GF-D8 (cell line): Measurements from ENCODE around the gene CFAP251.
"Not testable (repeated sequence)": the region's sequence is repeated elsewhere in the genome, so short reads cannot be mapped to it uniquely, and the experiment has no call there.

Experiments used
- DNase-seq: peaks from one replicate; lab custom pipeline; 2025; lab: John Stamatoyannopoulos, UW

Gene CFAP251

GRCh38 chr12:122029620-122030423 is 111.4 kb downstream of the CFAP251 start:
- DNase-seq, result no peak

GRCh38 chr12:122030424-122031035 is 112.1 kb downstream of the CFAP251 start:
- DNase-seq, result no peak

DNA sequence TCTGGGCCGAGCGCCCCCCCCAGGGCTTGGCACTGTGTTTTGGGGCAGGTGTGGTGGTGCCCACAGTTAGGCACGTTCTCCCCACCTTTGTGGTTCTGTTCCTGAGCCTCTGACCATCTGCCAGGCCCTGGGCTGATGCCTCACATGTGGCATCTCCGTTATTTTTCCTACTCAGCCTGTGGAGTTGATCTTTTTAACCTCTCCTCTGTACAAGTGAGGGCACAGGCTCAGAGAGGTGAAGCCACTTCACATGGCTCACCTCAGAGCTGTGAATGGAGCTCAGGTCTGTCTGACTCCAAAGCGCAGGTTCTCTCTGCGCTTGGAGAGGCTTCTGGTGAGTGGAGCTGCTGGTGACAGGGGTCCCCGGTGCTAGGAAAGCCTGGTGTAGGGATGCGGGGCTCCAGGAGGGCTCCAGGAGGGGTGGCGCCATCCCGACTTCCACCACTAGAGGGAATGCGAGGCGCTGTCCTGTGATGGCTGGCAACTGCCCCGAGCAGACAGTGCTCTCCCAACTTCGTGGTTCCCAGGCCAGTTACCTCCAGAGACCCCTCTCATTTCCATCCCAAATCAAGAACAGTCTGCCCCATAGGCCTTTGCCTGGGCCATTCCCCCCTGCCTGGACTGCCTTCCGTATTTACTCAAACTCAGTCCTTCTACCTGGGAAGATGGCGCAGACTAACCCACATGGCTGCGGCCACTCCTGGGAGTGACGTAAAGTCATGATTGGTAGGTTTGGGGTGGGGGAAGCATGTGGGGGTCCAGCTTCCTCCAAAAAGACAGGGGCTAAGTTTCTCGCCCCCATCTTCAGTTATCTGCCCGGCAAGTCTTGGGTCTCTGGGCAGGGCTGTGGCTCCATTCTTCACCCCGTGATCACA is 113.2 kb downstream of the CFAP251 start:
- DNase-seq, result no peak

DNA sequence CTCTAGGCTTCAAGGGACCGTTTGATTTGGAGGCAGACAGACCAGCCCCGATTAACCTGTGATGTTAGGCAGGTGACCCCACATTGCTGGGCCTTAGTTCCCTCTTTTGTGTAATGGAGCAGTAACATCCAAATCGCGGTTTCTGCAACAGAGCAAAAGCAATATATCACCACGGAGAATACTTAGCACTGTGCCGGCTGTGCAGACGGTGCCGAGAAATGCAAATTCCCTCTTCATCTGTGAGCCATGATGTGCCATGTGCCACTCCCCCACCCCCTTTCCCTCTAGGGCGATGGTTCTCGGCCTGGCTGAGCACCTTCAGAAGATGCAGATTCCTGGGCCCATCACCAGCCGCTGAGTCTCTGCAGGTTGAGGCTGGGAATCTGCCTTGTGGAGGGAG is 114.2 kb downstream of the CFAP251 start:
- no peak for DNase-seq

DNA sequence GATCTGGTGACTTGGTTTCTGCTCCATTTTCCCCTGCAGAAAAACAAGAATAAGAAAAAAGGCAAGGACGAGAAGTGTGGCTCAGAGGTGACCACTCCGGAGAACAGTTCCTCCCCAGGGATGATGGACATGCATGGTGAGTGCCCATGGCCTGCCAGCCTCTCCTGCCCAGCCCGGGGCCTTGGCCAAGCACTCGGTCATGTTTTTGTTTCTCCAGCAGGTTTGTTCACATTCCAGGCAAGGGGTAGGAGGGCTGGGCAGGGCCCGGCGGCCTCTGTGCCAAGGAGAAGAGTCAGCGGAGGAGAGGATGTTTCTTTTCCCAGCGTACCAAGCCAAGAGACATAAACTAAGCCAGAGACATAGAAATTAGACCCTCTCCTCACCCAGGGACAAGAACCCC is 116.9 kb downstream of the CFAP251 start:
- DNase-seq, result no peak

- DNase-seq, result no peak
These were observed 117.8 kb downstream of the CFAP251 start for GRCh38 chr12:122036153-122036552.

DNA sequence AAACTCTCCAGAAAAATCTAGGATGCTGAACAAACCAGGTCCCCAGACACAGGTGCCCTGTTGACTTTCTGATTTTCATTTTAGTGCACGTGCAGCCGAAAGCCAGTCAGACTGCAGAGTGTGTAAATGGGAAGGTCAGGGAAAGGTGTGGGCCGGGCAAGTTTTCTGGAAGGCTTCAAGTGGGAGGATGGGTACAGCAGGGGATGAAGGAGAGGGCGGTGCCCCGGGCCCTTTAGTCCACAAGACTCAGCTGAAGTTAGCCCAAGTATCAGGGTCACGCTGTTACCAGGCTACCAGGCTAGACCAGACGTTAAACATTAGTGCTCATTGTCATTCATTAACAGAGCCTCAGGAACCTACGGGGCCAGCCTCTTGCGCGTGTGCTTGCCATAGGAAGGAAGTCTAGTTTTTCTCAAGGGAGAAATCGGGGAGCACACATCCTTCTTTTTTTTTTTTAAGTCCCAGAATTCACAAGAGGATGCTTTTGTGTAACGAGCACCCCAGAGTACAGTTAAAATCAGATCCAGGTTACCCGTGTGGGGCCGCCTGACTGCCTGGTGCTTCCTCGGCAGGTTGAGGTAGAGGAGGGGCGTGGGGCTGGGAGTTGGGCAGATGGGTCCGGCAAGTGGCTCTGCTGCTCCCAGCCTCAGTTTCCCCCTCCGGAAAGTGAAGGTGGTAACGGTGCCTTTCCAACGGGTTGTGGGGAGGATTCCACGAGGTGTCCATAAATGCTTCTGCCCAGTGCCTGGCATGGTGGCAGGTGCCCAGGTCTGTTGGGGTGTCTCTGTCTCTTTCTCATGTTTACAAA is 122.4 kb downstream of the CFAP251 start:
- no peak for DNase-seq

DNA sequence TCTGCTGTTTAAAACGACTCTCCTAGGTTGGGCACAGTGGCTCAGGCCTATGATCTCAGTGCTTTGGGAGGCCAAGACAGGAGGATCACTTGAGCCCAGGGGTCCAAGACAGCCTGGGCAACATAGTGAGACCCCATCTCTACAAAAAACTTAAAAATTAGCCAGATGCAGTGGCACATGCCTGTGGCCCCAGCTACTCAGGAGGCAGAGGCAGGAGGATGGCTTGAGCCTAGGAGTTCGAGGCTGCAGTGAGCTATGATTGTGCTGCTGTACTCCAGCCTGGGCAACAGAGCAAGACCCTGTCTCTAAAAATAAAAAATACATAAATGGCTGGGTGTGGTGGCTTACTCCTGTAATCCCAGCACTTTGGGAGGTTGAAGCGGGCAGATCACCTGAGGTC is 123.1 kb downstream of the CFAP251 start:
- DNase-seq, result not testable (repeated sequence)

GRCh38 chr12:122042910-122043309 is 124.5 kb downstream of the CFAP251 start:
- DNase-seq, result no peak

DNA sequence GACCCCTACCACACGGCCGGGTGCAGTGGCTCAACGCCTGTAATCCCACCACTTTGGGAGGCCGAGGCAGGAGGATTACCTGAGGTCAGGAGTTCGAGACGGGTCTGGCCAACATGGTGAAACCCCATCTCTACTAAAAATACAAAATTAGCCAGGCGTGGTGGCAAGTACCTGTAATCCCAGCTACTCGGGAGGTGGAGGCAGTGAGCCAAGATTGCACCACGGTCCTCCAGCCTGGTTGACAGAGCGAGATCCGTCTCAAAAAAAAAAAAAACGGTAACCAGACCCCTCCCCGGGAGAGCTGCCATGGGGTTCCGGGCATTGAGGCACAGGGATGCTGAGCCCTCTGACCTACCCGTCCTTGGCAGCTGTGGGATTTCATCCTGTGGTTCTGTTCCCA is 125.1 kb downstream of the CFAP251 start:
- DNase-seq, result no peak

DNA sequence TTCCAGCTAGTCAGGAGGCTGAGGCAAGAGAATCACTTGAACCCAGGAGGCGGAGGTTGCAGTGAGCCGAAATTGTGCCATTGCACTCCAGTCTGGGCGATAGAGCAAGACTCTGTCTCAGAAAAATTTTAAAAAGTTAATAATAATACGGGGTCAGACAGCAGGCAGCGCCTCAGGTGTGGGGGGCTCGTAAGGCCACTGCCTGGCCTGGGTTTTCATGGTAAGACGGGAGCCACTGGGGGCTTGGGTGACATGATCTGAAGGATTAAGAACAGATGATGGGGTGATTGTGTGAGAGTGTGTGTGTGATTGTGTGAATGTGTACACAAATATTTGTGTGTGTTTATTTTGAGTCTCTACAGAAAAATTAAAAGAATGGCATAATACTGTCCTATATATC is 126.9 kb downstream of the CFAP251 start:
- no peak for DNase-seq

- no peak for DNase-seq
These were observed 127.8 kb downstream of the CFAP251 start for GRCh38 chr12:122046145-122046544.

DNA sequence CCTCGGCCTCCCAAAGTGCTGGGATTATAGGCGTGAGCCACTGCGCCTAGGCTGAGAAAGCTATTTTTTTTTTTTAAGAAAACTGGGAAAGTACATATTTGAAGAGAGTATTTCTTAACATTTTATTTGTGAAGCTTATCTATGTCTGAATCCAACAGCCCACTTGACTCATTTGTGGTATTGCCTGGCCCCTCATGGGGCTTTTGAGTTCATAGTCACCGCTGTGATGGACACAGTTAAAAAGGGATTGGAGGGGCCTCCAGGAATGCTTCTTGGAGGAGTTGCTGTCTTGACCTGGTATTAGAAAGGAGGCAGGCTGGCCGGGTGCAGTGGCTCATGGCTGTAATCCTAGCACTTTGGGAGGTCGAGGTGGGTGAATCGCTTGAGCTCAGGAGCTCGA is 129.8 kb downstream of the CFAP251 start:
- DNase-seq, result no peak

DNA sequence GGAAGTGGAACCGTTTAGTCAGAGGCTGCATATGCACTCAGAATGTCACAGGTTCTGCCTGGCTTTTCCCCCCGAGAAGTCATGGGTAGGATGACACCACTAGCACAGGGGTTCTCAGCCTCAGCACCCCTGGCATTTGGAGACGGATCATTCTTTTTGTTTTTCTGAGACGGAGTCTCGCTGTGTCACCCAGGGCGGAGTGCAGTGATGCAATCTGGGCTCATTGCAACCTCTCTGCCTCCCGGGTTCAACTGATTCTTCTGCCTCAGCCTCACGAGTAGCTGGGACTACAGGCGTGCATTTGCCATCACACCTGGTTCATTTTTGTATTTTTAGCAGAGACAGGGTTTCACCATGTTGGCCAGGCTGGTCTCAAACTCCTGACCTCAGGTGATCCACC is 131.4 kb downstream of the CFAP251 start:
- no peak for DNase-seq

DNA sequence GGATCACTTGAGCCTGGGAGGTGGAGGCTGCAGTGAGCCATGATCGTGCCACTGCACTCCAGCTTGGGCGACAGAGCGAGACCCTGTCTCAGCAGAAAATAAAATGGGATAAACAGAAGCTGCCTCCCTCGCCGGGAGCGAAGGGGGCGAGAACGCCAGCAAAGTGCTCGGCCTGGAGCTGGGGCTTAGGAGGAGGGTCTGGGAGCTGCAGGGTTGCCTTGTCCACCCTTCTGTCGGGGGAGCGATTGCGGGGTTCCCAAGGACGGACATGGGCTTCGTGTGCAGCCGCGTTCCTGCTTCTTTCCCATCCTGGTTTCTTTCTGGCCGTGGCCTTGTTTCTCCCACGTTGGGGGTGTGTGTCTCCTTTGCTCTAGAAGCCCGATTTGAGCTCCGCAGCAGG is 132.3 kb downstream of the CFAP251 start:
- no peak for DNase-seq

- DNase-seq, result no peak
These were observed 133.0 kb downstream of the CFAP251 start for GRCh38 chr12:122051231-122051876.

DNA sequence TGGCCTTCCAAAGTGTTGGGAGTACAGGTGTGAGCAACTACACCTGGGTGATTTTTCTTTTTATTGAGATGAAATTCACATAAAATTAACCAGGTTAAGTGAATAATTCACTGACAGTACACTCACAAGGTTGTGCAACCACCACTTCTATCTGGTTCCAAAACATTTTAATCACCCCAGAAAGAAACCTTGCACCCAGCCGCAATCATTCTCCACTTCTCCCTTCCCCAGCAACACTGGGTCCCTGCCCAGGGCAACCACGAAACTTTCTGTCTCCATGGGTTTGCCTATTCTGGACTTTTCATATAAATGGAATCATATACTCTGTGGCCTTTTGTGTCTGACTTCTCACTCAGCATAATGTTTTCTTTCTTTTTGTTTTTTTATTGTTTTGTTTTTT is 133.9 kb downstream of the CFAP251 start:
- no peak for DNase-seq
